Activated naive CD8-positive, alpha-beta T cell treated with anti-CD3 and anti-CD28 coated beads, Interleukin-2, amount 10 ng/mL, durations not matched to agents 7 days and 5 days (primary cell): ENCODE measurements around the gene ZNHIT6. TPM values are rescaled to one million over a fixed set of nuclear protein-coding genes. Genes with fewer than 3 reads are reported as not detected.
"Not testable (repeated sequence)": the region's sequence is repeated elsewhere in the genome, so short reads cannot be mapped to it uniquely, and the experiment has no call there.

ENCODE experiments used
- ATAC-seq: fragments of 150-1000 bp; cut with Tn5 transposase; one replicate; pipeline ENCODE4 v1.10.0; 2021; ENCODE audit warnings: low read depth, moderate library complexity
- POLR2A ChIA-PET: fragments of 350-600 bp; sonication (Branson Sonifier 250); formaldehyde crosslinking; loops from one replicate; lab custom pipeline; 2021; ENCODE audit warnings: antibody characterized with exemption; lab: Charles Lee
- DNase-seq: peaks from one replicate; pipeline ENCODE4 v3.0.0; 2021
- H3K27ac Mint-ChIP-seq: one replicate; pipeline ENCODE4 v1.8.0; 2022; ENCODE audit warnings: mild to moderate bottlenecking, mixed read lengths
- H3K27me3 Mint-ChIP-seq: one replicate; pipeline ENCODE4 v1.8.0; 2022; ENCODE audit warnings: mild to moderate bottlenecking, moderate library complexity, mixed read lengths
- H3K36me3 Mint-ChIP-seq: one replicate; pipeline ENCODE4 v1.8.0; 2021; ENCODE audit warnings: mild to moderate bottlenecking, mixed read lengths
- H3K4me1 Mint-ChIP-seq: one replicate; pipeline ENCODE4 v1.8.0; 2021; ENCODE audit warnings: mixed read lengths
- H3K4me3 Mint-ChIP-seq: one replicate; pipeline ENCODE4 v1.8.0; 2022; ENCODE audit warnings: mild to moderate bottlenecking, moderate library complexity, mixed read lengths
- H3K9me3 Mint-ChIP-seq: one replicate; pipeline ENCODE4 v1.8.0; 2021; ENCODE audit warnings: mixed read lengths
- total RNA-seq, 2 experiments: library from RNA; stranded (reverse); gene quantifications; one replicate each; pipeline ENCODE4 v1.2.3, GENCODE V29; 2021

The ZNHIT6 gene
- total RNA-seq, 2 experiments from 2014 or later, result 16.9 to 18.4 TPM

DNA sequence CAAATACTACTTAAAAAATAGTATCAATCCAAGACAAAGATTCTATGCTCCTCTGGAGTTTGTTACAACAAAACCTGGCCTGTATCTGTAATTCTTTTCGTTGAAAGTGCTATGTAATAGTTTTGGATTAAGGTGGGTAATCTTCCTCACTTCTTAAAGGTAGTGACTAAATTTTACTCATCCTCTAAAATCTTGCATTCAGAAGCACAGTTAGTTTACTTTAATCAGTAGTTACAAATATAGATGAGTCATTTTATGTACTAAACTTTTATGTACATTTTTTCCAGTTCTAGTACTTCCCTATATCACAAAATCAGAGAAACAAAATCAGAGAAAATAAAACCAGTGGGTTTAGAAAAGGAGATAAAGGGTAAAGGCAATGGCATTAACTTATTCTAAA is 51.3 kb downstream of the ZNHIT6 start:
- Mint-ChIP-seq H3K27me3 (no peaks in the 10 kb centered on the region), H3K9me3 (no peaks in the 10 kb centered on the region), H3K27ac (no peak overlapping the region), H3K36me3 (peaks cover 28% of the 10 kb centered on the region), H3K4me1 (no peaks in the 10 kb centered on the region), H3K4me3 (no peak overlapping the region)
- ATAC-seq (no peak), DNase-seq (no peak)
- POLR2A ChIA-PET, result no interaction called here

DNA sequence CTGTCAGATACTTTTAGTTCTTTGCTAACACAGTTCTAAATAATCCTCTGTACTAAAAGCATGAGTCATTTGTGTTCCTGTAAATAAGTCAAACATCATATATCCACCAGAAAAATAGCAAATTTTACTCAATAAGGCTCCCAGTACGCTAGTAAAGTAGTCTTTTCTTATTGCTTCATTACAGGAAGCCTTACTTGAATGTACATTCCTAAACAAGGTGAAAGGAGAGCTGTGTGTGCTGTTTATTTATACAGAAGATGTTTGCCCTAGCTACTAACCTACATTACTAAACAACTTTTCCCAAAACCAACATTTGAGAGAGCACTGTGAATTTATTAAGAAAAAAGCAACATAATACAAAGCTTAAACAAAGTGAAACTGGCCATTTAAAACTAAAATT is 52.0 kb downstream of the ZNHIT6 start:
- peaks cover 28% of the 10 kb centered on the region for H3K36me3 Mint-ChIP-seq
- no peaks in the 10 kb centered on the region for H3K9me3 Mint-ChIP-seq
- no peak for ATAC-seq
- H3K27me3 Mint-ChIP-seq, result no peaks in the 10 kb centered on the region
- no peak for DNase-seq
- no peak overlapping the region for H3K4me3 Mint-ChIP-seq
- POLR2A ChIA-PET, result no interaction called here
- no peaks in the 10 kb centered on the region for H3K4me1 Mint-ChIP-seq
- no peak overlapping the region for H3K27ac Mint-ChIP-seq

DNA sequence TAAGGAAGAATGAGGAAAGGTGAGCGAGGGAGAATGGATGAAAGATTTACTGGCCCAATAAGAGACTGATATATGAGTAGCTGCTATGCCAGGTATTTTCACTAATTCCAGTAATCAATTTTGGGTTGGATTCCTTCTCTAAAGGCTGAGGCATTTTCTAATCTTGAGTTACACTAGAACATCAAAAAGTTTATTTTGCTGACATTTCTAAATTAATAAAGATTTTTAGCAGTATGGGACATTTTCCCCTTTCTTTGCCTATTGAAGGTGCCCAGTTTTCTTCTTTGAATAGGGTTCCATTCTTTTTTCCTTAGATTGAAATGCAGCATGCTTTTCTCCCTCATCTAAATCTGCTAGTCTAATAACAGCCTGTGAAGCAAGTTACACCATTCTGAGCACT is 52.9 kb downstream of the ZNHIT6 start:
- H3K36me3 Mint-ChIP-seq, result peaks cover 31% of the 10 kb centered on the region

DNA sequence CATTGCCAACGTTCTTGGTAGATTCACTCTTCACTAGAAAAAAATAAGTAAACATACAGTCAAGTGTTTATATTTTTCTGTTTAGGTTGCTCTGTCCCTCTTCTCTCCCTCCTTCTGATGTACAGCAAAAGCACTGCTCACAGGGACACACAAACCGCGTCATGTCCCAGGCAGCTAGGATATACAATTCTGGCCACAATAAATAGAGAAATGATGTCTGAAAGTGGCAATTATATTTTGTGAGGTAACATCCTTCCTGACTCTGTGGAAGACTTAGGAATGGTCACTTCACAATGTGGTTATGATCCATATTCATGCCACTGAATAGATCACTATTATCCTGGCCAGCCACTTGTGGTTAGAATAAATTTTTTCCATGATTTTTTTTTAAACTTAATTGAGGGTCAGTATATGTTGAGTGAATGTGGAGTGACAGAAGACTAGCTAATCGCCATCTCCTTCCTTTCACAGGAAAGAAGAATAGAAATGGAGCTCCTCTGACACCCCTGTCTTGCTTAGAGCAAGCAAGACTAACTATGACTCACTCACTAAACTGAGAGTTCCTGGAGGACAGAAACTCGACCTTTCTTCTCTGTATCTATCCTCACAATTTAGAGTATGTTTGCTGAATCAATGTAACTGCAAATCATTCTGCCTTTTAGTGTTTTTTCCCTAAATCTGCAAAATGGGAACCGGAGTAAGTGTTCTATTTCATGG is 54.0 kb downstream of the ZNHIT6 start:
- Mint-ChIP-seq H3K27me3 (no peaks in the 10 kb centered on the region), H3K27ac (no peak overlapping the region), H3K4me1 (no peaks in the 10 kb centered on the region), H3K4me3 (no peak overlapping the region), H3K36me3 (peaks cover 36% of the 10 kb centered on the region), H3K9me3 (no peaks in the 10 kb centered on the region)
- no peak for ATAC-seq
- POLR2A ChIA-PET, result no interaction called here
- DNase-seq, result no peak

More for the DNA sequence above, 52.9 kb downstream of the ZNHIT6 start:
- Mint-ChIP-seq H3K27ac (no peak overlapping the region), H3K4me1 (no peaks in the 10 kb centered on the region), H3K4me3 (no peak overlapping the region), H3K27me3 (no peaks in the 10 kb centered on the region), H3K9me3 (no peaks in the 10 kb centered on the region)
- DNase-seq (no peak), ATAC-seq (no peak)
- POLR2A ChIA-PET, result no interaction called here

DNA sequence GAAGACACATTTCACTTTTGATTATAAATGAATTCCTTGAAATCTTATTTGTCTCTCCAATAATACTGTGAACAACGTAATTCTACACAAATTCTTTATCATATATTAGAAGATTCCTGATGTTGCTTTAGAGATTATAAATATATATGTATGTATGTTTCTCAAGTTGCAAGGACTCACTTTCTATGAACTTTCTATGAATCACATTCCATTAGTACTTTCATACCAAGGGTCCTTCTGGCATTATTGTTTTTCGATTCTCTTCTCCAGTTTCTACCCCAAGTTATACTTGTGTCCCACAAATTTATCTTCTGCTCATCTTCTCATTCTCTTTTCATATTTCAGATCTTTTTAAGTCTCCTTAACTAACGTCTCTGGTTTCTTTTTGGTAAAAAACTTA is 55.9 kb downstream of the ZNHIT6 start:
- Mint-ChIP-seq H3K4me1 (no peaks in the 10 kb centered on the region), H3K27me3 (no peaks in the 10 kb centered on the region), H3K4me3 (no peak overlapping the region), H3K27ac (no peak overlapping the region), H3K36me3 (peaks cover 49% of the 10 kb centered on the region), H3K9me3 (peaks cover 5% of the 10 kb centered on the region)
- DNase-seq (no peak), ATAC-seq (no peak)
- POLR2A ChIA-PET, result no interaction called here

DNA sequence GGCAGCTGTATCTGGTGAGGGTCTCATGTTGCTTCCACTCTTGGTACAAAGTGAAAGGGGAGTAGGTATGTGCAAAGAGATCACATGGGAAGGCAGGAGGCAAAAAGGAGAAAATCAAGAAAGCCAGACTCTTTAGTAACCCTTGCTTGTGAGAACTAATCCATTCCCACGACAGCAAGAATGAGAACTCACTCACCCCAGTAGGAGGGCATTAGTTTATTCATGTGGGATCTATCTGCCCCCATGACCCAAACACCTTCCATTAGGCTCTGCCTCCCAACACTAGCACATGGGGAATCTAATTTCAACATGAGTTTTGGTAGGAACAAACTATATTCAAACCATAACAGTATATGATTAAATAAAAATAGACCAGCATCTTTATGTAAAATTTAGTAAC is 57.6 kb downstream of the ZNHIT6 start:
- DNase-seq (no peak), ATAC-seq (no peak)
- H3K27me3 Mint-ChIP-seq, result no peaks in the 10 kb centered on the region
- no peak overlapping the region for H3K27ac Mint-ChIP-seq
- H3K9me3 Mint-ChIP-seq, result peaks cover 5% of the 10 kb centered on the region
- no peaks in the 10 kb centered on the region for H3K4me1 Mint-ChIP-seq
- H3K36me3 Mint-ChIP-seq, result peaks cover 48% of the 10 kb centered on the region
- no peak overlapping the region for H3K4me3 Mint-ChIP-seq
- POLR2A ChIA-PET, result no interaction called here

DNA sequence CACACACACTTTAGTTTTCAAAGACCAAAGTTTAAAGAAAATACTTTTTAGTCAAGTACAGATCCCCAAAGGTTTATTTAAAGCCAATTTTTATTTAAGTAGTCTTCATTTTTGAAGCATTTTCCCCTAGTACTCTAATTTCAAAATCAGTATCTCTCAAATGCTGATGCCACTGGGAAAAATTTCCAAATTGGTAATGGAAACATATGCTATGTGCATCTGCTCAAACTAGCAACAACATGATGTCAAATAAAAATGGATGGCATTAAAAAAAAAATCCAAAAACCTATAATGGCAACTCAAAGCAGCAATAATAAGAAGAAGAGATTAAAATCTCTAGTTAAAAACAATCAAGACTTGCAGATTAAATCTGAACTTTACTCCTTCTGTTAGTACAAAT is 58.6 kb downstream of the ZNHIT6 start:
- H3K27ac Mint-ChIP-seq, result no peak overlapping the region
- no peak overlapping the region for H3K4me3 Mint-ChIP-seq
- ATAC-seq (no peak), DNase-seq (no peak)
- H3K27me3 Mint-ChIP-seq, result no peaks in the 10 kb centered on the region
- peaks cover 6% of the 10 kb centered on the region for H3K9me3 Mint-ChIP-seq
- POLR2A ChIA-PET, result no interaction called here
- H3K36me3 Mint-ChIP-seq, result peaks cover 48% of the 10 kb centered on the region
- H3K4me1 Mint-ChIP-seq, result no peaks in the 10 kb centered on the region

DNA sequence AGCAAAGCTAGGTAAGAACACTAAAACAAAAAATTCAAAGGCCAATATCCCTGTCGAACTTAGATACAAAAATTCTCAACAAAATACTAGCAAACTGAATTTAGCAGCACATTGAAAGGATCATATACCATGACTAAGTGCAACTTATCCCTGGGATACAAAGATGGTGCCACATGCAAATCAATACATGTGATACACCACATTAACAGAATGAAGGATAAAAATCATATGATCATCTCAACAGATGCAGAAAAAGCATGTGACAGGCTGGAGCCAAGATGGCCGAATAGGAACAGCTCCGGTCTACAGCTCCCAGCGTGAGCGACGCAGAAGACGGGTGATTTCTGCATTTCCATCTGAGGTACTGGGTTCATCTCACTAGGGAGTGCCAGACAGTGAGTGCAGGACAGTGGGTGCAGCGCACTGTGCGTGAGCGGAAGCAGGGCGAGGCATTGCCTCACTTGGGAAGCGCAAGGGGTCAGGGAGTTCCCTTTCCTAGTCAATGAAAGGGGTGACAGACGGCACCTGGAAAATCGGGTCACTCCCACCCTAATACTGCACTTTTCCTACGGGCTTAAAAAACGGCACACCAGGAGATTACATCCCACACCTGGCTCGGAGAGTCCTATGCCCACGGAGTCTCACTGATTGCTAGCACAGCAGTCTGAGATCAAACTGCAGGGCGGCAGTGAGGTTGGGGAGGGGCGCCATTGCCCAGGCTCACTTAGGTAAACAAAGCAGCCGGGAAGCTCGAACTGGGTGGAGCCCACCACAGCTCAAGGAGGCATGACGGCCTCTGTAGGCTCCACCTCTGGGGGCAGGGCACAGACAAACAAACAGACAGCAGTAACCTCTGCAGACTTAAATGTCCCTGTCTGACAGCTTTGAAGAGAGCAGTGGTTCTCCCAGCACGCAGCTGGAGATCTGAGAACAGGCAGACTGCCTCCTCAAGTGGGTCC is 66.4 kb downstream of the ZNHIT6 start:
- H3K4me3 Mint-ChIP-seq, H3K27me3 Mint-ChIP-seq, DNase-seq, POLR2A ChIA-PET, H3K27ac Mint-ChIP-seq, H3K4me1 Mint-ChIP-seq, ATAC-seq: not testable (repeated sequence)
- peaks cover 24% of the 10 kb centered on the region for H3K9me3 Mint-ChIP-seq
- H3K36me3 Mint-ChIP-seq, result peaks cover 50% of the 10 kb centered on the region

DNA sequence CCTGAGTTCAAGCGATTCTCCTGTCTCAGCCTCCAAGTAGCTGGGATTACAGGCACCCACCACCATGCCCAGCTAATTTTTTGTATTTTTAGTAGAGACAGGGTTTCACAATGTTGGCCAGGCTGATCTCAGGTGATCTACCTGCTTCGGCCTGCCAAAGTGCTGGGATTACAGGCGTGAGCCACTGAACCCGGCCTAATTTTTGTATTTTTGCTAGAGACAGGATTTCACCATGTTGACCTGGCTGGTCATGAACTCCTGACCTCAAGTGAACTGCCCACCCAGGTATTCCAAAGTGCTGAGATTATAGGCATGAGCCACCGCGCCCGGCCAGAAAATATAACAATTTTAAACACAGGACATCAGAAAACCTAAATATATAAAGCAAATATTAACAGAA is 68.3 kb downstream of the ZNHIT6 start:
- Mint-ChIP-seq H3K9me3 (peaks cover 26% of the 10 kb centered on the region), H3K36me3 (peaks cover 64% of the 10 kb centered on the region)
- POLR2A ChIA-PET, DNase-seq, H3K4me3 Mint-ChIP-seq, ATAC-seq, H3K27me3 Mint-ChIP-seq, H3K4me1 Mint-ChIP-seq, H3K27ac Mint-ChIP-seq: not testable (repeated sequence)

DNA sequence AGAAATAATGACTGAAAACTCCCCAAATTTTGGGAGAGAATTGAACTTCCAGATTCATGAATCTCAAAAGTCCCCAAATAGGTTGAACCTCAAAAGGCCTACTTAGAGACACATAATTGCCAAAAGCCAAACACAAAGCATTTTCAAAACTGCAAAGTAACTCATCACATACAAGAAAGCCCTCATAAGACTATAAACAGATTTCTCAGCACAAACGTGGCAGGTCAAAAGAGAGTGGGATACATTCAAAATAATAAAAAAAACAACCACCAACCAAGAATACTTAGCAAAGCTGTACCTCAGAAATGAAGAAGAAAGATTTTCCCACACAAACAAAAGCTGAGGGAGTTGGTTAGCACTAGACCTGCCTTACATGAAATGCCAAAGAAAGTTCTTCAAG is 69.8 kb downstream of the ZNHIT6 start:
- Mint-ChIP-seq H3K36me3 (peaks cover 66% of the 10 kb centered on the region), H3K4me1 (peaks cover 2% of the 10 kb centered on the region), H3K27me3 (no peaks in the 10 kb centered on the region), H3K9me3 (peaks cover 28% of the 10 kb centered on the region), H3K27ac (no peak overlapping the region), H3K4me3 (no peak overlapping the region)
- no peak for DNase-seq
- ATAC-seq, result no peak
- POLR2A ChIA-PET, result no interaction called here

DNA sequence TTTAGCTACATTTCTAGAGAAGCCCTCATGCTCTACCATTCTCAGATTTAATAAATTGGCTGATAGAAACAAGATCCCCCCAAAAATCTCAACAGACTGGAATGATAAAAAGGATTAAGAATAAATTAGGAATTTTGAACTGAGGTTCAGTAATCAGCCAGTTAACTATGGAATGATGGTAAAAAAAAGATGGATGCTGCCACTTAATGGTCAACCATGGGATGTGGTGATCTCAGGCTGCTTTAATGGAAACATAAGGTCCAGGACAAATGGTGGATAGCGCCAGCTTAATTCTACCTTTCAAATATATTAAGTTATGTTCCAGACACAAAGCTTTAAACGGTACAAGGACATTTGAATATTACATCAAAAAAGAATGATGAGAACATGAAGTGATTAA is 77.7 kb downstream of the ZNHIT6 start:
- POLR2A ChIA-PET, result no interaction called here
- Mint-ChIP-seq H3K27me3 (no peaks in the 10 kb centered on the region), H3K4me1 (no peaks in the 10 kb centered on the region), H3K9me3 (peaks cover 7% of the 10 kb centered on the region), H3K27ac (no peak overlapping the region), H3K4me3 (no peak overlapping the region), H3K36me3 (peaks cover 32% of the 10 kb centered on the region)
- DNase-seq, result no peak
- ATAC-seq, result no peak

DNA sequence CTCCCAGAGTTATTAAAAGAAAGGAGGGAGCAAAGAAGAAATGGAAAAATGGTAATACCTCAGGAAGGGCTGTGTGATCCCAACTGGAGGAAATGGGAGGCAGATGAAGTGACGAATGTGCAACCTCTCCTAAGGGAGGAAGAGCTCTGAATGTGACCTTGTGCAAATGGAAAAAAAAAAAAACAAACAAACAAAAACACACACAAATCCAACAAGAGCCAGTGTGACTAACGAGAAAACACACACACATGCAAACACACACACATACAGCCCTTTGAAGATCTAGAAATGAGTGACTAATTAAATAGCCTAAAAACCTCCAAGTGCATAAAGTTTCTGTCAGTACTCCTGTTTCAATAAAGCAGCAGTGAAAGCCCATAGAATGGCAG is 78.7 kb downstream of the ZNHIT6 start:
- Mint-ChIP-seq H3K4me1 (no peaks in the 10 kb centered on the region), H3K27ac (no peak overlapping the region), H3K27me3 (no peaks in the 10 kb centered on the region), H3K9me3 (peaks cover 4% of the 10 kb centered on the region), H3K36me3 (peaks cover 28% of the 10 kb centered on the region), H3K4me3 (no peak overlapping the region)
- DNase-seq (no peak), ATAC-seq (no peak)
- POLR2A ChIA-PET, result no interaction called here

DNA sequence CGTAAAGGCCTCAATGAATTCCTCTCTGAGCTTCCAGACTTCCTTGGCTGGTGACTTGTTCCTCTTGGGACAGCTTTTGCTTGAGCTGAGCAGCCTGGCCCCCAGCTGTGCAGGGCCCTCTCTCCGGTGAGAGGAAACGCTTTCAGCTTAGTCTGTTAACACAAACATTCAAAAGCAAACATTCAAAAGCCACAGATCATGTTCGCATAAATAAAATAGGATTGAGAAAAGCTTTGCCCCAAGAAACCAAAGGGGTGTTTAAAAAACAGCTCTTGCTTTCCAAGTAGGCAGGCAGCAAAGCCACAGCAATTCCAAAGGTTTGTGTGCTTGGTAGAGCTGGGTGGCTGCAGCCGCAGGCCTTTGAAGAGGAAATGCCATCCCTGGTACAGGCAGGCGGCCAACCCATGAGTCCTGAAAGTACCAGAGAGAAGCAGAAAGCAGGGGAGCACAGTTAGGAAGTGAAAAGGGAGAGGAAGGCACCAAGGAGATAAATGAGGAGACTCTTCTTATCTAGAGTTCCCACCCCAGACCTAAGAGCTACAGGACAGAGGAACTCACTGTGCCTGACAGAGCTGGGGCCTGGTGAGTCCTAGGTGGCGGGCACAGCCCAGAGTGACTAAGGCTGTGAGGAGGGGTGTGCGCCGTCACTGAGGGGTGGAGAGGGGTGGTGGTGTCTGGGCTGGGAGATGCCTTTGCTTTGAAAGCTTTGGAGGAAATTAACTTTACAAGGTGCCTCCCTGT is 79.3 kb downstream of the ZNHIT6 start:
- no peak for DNase-seq
- H3K4me1 Mint-ChIP-seq, result no peaks in the 10 kb centered on the region
- H3K9me3 Mint-ChIP-seq, result peaks cover 5% of the 10 kb centered on the region
- no peak overlapping the region for H3K27ac Mint-ChIP-seq
- POLR2A ChIA-PET, result no interaction called here
- peaks cover 27% of the 10 kb centered on the region for H3K36me3 Mint-ChIP-seq
- no peaks in the 10 kb centered on the region for H3K27me3 Mint-ChIP-seq
- no peak for ATAC-seq
- H3K4me3 Mint-ChIP-seq, result no peak overlapping the region
